Glutamatergic neuron (in vitro differentiated cells): ENCODE measurements around the gene KCNH6. TPM values are rescaled to one million over a fixed set of nuclear protein-coding genes. Genes with fewer than 3 reads are reported as not detected.

Experiments used
- DNase-seq: peaks from one replicate; pipeline ENCODE4 v3.0.0; 2022
- H3K27ac Mint-ChIP-seq: one replicate; pipeline ENCODE4 v1.8.0; 2020; ENCODE audit warnings: mild to moderate bottlenecking, mixed read lengths, inconsistent platforms; ENCODE audit not compliant: unreplicated experiment
- H3K27me3 Mint-ChIP-seq: one replicate; pipeline ENCODE4 v1.8.0; 2020; ENCODE audit warnings: mild to moderate bottlenecking, moderate library complexity, mixed read lengths, inconsistent platforms; ENCODE audit not compliant: unreplicated experiment
- H3K36me3 Mint-ChIP-seq: one replicate; pipeline ENCODE4 v1.8.0; 2020; ENCODE audit warnings: mild to moderate bottlenecking, mixed read lengths, inconsistent platforms; ENCODE audit not compliant: unreplicated experiment
- H3K4me1 Mint-ChIP-seq: one replicate; pipeline ENCODE4 v1.8.0; 2020; ENCODE audit warnings: mild to moderate bottlenecking, low read depth, mixed read lengths, inconsistent platforms; ENCODE audit not compliant: unreplicated experiment
- H3K4me3 Mint-ChIP-seq: one replicate; pipeline ENCODE4 v1.8.0; 2020; ENCODE audit warnings: mild to moderate bottlenecking, mixed read lengths, inconsistent platforms; ENCODE audit not compliant: unreplicated experiment
- H3K9me3 Mint-ChIP-seq: one replicate; pipeline ENCODE4 v1.8.0; 2020; ENCODE audit warnings: mild to moderate bottlenecking, moderate library complexity, mixed read lengths, inconsistent platforms; ENCODE audit not compliant: unreplicated experiment
- CTCF ChIP-seq: fragments of 200-600 bp; sonication (generic); IDR thresholded peaks from one replicate; pipeline ENCODE4 v1.5.0; 2021; ENCODE audit not compliant: partially characterized antibody, unreplicated experiment
- total RNA-seq: library from RNA; stranded (reverse); fragmentation: NEBNext Ultra II Directional; extraction: Animal tissue kit (Norgen Biotek cat#: 25700); gene quantifications from one replicate; pipeline ENCODE4 v1.2.1, GENCODE V29; 2021; ENCODE audit not compliant: unreplicated experiment

KCNH6 gene
- total RNA-seq, 1 donor from 2014 or later = 4.1 TPM

DNA sequence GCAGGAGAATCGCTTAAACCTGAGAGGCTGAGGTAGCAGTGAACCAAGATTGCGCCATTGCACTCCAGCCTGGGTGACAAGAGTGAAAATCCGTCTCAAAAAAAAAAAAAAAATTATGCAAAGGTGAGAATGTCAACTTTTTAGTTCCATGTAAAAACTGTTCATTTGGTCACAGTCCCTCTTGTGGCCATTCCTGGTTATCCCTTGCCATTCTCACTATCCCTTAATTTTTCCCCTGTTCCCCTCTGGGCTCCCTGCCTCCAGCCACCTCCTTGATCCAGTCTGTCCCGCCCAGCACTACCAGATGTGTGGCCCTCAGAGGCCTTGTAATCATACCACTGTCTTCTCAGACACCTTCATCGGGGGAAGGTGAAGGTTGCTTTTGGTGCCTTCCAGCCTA, 50.5 kb downstream of the KCNH6 start:
- Mint-ChIP-seq H3K9me3 (no peaks in the 10 kb centered on the region), H3K4me1 (peaks cover 6% of the 10 kb centered on the region), H3K36me3 (no peaks in the 10 kb centered on the region), H3K4me3 (peak overlapping the region; percentile 14), H3K27ac (no peak overlapping the region), H3K27me3 (no peaks in the 10 kb centered on the region)
- no peak for DNase-seq
- peak; percentile 71 for TF ChIP-seq CTCF

DNA sequence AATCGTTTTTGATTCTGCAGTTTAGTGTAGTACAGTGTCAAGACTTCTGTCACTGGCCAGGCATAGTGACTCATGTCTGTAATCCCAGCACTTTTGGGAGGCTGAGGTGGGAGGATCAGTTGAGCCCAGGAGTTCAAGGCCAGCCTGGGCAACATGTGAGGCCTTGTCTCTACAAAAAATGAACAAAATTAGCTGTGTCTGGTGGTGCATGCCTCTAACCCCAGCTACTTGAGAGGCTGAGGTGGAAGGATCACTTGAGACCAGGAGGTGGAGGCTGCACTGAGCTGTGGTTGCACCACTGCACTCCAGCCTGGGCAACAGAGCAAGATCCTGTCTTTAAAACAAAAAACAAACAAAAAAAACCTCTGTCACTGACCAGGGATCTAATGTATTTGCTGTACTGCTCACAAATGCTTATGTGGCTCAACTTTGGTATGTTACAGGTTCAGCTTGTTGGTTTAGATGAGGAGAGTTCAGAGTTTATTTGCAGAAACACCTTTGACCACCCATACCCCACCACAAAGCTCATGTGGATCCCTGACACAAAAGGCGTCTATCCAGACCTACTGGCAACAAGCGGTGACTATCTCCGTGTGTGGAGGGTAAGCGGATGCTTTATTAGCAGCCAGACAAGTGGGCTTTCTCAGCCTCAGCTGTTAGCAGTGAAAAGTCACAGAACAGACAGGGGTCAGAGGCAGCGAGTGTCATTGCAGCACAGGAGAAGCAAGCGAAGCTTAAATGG, 55.0 kb downstream of the KCNH6 start:
- no peak for TF ChIP-seq CTCF
- Mint-ChIP-seq H3K36me3 (no peaks in the 10 kb centered on the region), H3K27me3 (no peaks in the 10 kb centered on the region), H3K27ac (no peak overlapping the region), H3K4me3 (no peak overlapping the region), H3K4me1 (peaks cover 11% of the 10 kb centered on the region), H3K9me3 (no peaks in the 10 kb centered on the region)
- no peak for DNase-seq

- Mint-ChIP-seq H3K27me3 (no peaks in the 10 kb centered on the region), H3K4me1 (peaks cover 11% of the 10 kb centered on the region), H3K27ac (no peak overlapping the region), H3K9me3 (no peaks in the 10 kb centered on the region), H3K4me3 (no peak overlapping the region), H3K36me3 (no peaks in the 10 kb centered on the region)
- no peak for DNase-seq
- no peak for TF ChIP-seq CTCF
These were observed 55.6 kb downstream of the KCNH6 start for GRCh38 chr17:63578769-63579111.

GRCh38 chr17:63579633-63580032, 56.5 kb downstream of the KCNH6 start:
- H3K27me3 Mint-ChIP-seq = no peaks in the 10 kb centered on the region
- H3K36me3 Mint-ChIP-seq = no peaks in the 10 kb centered on the region
- H3K9me3 Mint-ChIP-seq = no peaks in the 10 kb centered on the region
- peaks cover 7% of the 10 kb centered on the region for H3K4me1 Mint-ChIP-seq
- H3K27ac Mint-ChIP-seq = peak overlapping the region; percentile 54
- TF ChIP-seq CTCF = no peak
- DNase-seq = no peak
- no peak overlapping the region for H3K4me3 Mint-ChIP-seq

GRCh38 chr17:63587770-63588169, 64.6 kb downstream of the KCNH6 start:
- H3K4me3 Mint-ChIP-seq = no peak overlapping the region
- peaks cover 7% of the 10 kb centered on the region for H3K36me3 Mint-ChIP-seq
- H3K27me3 Mint-ChIP-seq = no peaks in the 10 kb centered on the region
- H3K9me3 Mint-ChIP-seq = peaks cover 7% of the 10 kb centered on the region
- no peak overlapping the region for H3K27ac Mint-ChIP-seq
- no peak for DNase-seq
- peaks cover 7% of the 10 kb centered on the region for H3K4me1 Mint-ChIP-seq
- TF ChIP-seq CTCF = no peak
